Activated CD4-positive, alpha-beta T cell treated with anti-CD3 and anti-CD28 coated beads for 36 hours (primary cell): ENCODE data around the gene CALN1. TPM values are rescaled to one million over a fixed set of nuclear protein-coding genes. Genes with fewer than 3 reads are reported as not detected.

Experiments
- ATAC-seq: fragments of 200-7000 bp; cut with Tn5 transposase; one replicate; pipeline ENCODE4 v1.10.0; 2021; ENCODE audit warnings: mild to moderate bottlenecking, moderate library complexity
- CTCF ChIA-PET: fragments of 350-600 bp; sonication (Branson Sonifier 250); formaldehyde crosslinking; loops from one replicate; lab custom pipeline; 2021; ENCODE audit warnings: antibody characterized with exemption; lab: Charles Lee
- POLR2A ChIA-PET: fragments of 350-600 bp; sonication (Branson Sonifier 250); formaldehyde crosslinking; loops from one replicate; lab custom pipeline; 2021; ENCODE audit warnings: antibody characterized with exemption, inconsistent platforms; lab: Charles Lee
- DNase-seq: peaks from one replicate; pipeline ENCODE4 v3.0.0-alpha.2; 2020
- H3K27ac Mint-ChIP-seq: one replicate; pipeline ENCODE4 v1.8.0; 2021; ENCODE audit warnings: mixed read lengths
- H3K27me3 Mint-ChIP-seq: one replicate; pipeline ENCODE4 v1.8.0; 2021; ENCODE audit warnings: mixed read lengths
- H3K36me3 Mint-ChIP-seq: one replicate; pipeline ENCODE4 v1.8.0; 2021; ENCODE audit warnings: low read depth, mixed read lengths
- H3K4me1 Mint-ChIP-seq: one replicate; pipeline ENCODE4 v1.8.0; 2021; ENCODE audit warnings: mixed read lengths
- H3K4me3 Mint-ChIP-seq: one replicate; pipeline ENCODE4 v1.8.0; 2021; ENCODE audit warnings: mild to moderate bottlenecking, moderate library complexity, mixed read lengths
- H3K9me3 Mint-ChIP-seq: one replicate; pipeline ENCODE4 v1.8.0; 2021; ENCODE audit warnings: low read depth, mixed read lengths
- intact Hi-C, 2 experiments: fragments of 100-400 bp; cut with DNase I in 1 of 2; cut with micrococcal nuclease in 1 of 2; formaldehyde crosslinking; loops; one replicate each; pipeline versions ENCODE4 v1.14.2 to v1.15.1; 2022 to 2024; cut with DNase I, micrococcal nuclease
- total RNA-seq, 2 experiments: library from RNA; stranded (reverse); gene quantifications; one replicate each; pipeline ENCODE4 v1.2.3, GENCODE V29; 2021

CALN1 gene
- total RNA-seq, 2 experiments from 2014 or later: 0.11 to 0.12 TPM

- ATAC-seq: no peak
- ChIA-PET POLR2A (no interaction called here), CTCF (interaction anchor here (0.7 kb wide), 1 partner anchor 378 kb away, joined by 3 read pairs; no protein-coding TSS in a partner anchor)
Measured at GRCh38 chr7:72161534-72161933, 250.6 kb downstream of the CALN1 start.

DNA sequence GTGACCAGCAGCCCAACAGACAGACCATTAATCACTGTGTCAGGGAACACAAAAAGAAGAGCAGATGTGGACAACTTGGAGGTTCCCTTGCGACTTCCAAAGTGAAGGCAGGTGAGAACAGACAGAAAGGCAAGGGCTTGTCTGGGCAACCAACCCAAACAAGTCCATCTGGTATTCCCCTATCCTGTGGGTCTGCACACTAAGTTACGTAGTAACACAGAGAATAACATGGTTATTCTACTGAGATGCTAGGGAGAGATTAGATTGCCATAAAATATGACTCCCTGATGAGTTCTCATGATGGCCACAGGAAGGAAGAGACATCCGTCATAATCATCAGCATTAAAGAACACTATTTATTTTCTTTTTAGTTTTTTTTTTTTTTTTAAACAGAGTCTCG, 252.2 kb downstream of the CALN1 start:
- no peaks in the 10 kb centered on the region for H3K27me3 Mint-ChIP-seq
- ChIA-PET POLR2A (no interaction called here), CTCF (no interaction called here)
- no peak overlapping the region for H3K4me3 Mint-ChIP-seq
- no peaks in the 10 kb centered on the region for H3K36me3 Mint-ChIP-seq
- no peak for DNase-seq
- intact Hi-C loops: no loop called here
- no peaks in the 10 kb centered on the region for H3K4me1 Mint-ChIP-seq
- no peak for ATAC-seq
- no peak overlapping the region for H3K27ac Mint-ChIP-seq
- peaks cover 5% of the 10 kb centered on the region for H3K9me3 Mint-ChIP-seq

More at GRCh38 chr7:72161534-72161933, 250.6 kb downstream of the CALN1 start:
- peaks cover 8% of the 10 kb centered on the region for H3K9me3 Mint-ChIP-seq
- H3K4me3 Mint-ChIP-seq: no peak overlapping the region
- H3K36me3 Mint-ChIP-seq: no peaks in the 10 kb centered on the region
- no peaks in the 10 kb centered on the region for H3K4me1 Mint-ChIP-seq
- intact Hi-C loops: no loop called here
- H3K27ac Mint-ChIP-seq: no peak overlapping the region
- no peaks in the 10 kb centered on the region for H3K27me3 Mint-ChIP-seq
- DNase-seq: no peak

GRCh38 chr7:72156671-72157070, 255.5 kb downstream of the CALN1 start:
- DNase-seq (no peak), ATAC-seq (no peak)
- intact Hi-C loops: no loop called here
- no peaks in the 10 kb centered on the region for H3K9me3 Mint-ChIP-seq
- no peaks in the 10 kb centered on the region for H3K4me1 Mint-ChIP-seq
- ChIA-PET CTCF (no interaction called here), POLR2A (no interaction called here)
- no peak overlapping the region for H3K27ac Mint-ChIP-seq
- no peaks in the 10 kb centered on the region for H3K27me3 Mint-ChIP-seq
- no peaks in the 10 kb centered on the region for H3K36me3 Mint-ChIP-seq
- no peak overlapping the region for H3K4me3 Mint-ChIP-seq

- no peaks in the 10 kb centered on the region for H3K27me3 Mint-ChIP-seq
- no peak overlapping the region for H3K27ac Mint-ChIP-seq
- H3K36me3 Mint-ChIP-seq: no peaks in the 10 kb centered on the region
- ChIA-PET CTCF (no interaction called here), POLR2A (no interaction called here)
- intact Hi-C loops: no loop called here
- ATAC-seq (no peak), DNase-seq (no peak)
- H3K4me3 Mint-ChIP-seq: no peak overlapping the region
- no peaks in the 10 kb centered on the region for H3K4me1 Mint-ChIP-seq
- no peaks in the 10 kb centered on the region for H3K9me3 Mint-ChIP-seq
Measured at GRCh38 chr7:72153132-72153512, 259.0 kb downstream of the CALN1 start.

- Mint-ChIP-seq H3K36me3 (no peaks in the 10 kb centered on the region), H3K27me3 (no peaks in the 10 kb centered on the region), H3K4me1 (no peaks in the 10 kb centered on the region), H3K27ac (no peak overlapping the region), H3K9me3 (no peaks in the 10 kb centered on the region), H3K4me3 (no peak overlapping the region)
- ATAC-seq (no peak), DNase-seq (no peak)
- ChIA-PET CTCF (no interaction called here), POLR2A (no interaction called here)
- intact Hi-C loops: no loop called here
Measured at GRCh38 chr7:72152161-72153131, 259.7 kb downstream of the CALN1 start.

DNA sequence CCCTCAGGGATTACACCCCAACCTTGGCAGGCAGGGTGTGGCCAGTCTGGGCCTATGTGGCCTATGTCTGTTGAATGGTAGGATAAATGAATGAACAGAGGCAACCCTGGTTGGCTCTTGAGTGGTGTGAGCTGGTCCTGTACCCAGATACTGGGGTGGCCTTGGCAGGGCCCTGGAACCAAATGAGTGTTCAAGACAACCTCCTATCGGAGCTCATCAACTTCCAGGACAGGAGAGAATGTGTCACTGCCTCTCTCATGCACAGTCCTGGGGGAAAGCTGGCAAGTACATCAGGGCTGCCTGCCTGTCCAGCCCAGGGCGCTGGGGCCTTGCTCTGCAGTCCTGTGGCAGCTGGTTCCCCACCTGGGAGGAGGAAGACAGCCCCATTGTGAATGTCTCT, 271.6 kb downstream of the CALN1 start:
- ATAC-seq (no peak), DNase-seq (no peak)
- H3K36me3 Mint-ChIP-seq: no peaks in the 10 kb centered on the region
- CTCF ChIA-PET: no interaction called here
- H3K27me3 Mint-ChIP-seq: no peaks in the 10 kb centered on the region
- intact Hi-C loops: no loop called here
- peaks cover 2% of the 10 kb centered on the region for H3K4me1 Mint-ChIP-seq
- peaks cover 11% of the 10 kb centered on the region for H3K9me3 Mint-ChIP-seq
- H3K4me3 Mint-ChIP-seq: no peak overlapping the region
- POLR2A ChIA-PET: no interaction called here
- H3K27ac Mint-ChIP-seq: no peak overlapping the region

DNA sequence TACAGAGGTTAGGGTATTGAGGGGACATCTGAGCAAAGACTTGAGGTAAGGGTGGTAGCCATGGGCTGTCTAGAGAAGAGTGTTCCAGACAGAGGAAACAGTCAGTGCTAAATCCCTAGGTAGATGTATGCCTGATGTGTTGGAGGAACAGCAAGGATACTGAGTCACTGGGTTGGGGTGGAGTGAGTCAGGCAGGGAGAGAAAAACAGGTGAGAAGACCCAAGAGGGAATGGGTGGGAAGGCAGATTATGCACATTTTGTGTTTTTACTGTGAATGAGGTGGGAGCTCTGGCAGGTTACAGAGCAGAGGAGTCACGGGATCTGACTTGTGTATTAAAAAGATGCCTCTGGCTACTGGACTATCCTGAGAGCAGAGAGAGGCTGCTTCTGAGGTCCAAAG, 285.0 kb downstream of the CALN1 start:
- H3K36me3 Mint-ChIP-seq: no peaks in the 10 kb centered on the region

GRCh38 chr7:72123913-72124312, 288.2 kb downstream of the CALN1 start:
- ChIA-PET POLR2A (no interaction called here), CTCF (no interaction called here)
- intact Hi-C loops: loop anchor here in 1 of 2 experiments (10.0 kb wide), 1 partner anchor 59 kb away; no protein-coding TSS in a partner anchor

More for the DNA sequence above, 285.0 kb downstream of the CALN1 start:
- intact Hi-C loops: loop anchor here in 1 of 2 experiments (10.0 kb wide), 1 partner anchor 62 kb away; no protein-coding TSS in a partner anchor
- ChIA-PET CTCF (no interaction called here), POLR2A (no interaction called here)
- H3K4me1 Mint-ChIP-seq: no peaks in the 10 kb centered on the region
- H3K27ac Mint-ChIP-seq: no peak overlapping the region
- H3K9me3 Mint-ChIP-seq: peaks cover 9% of the 10 kb centered on the region
- no peak for DNase-seq
- H3K27me3 Mint-ChIP-seq: no peaks in the 10 kb centered on the region
- no peak overlapping the region for H3K4me3 Mint-ChIP-seq
- ATAC-seq: no peak

GRCh38 chr7:72118366-72118765, 293.8 kb downstream of the CALN1 start:
- intact Hi-C loops: no loop called here
- H3K4me1 Mint-ChIP-seq: no peaks in the 10 kb centered on the region
- CTCF ChIA-PET: no interaction called here

More at GRCh38 chr7:72123913-72124312, 288.2 kb downstream of the CALN1 start:
- DNase-seq (no peak), ATAC-seq (no peak)
- H3K9me3 Mint-ChIP-seq: peaks cover 6% of the 10 kb centered on the region
- no peak overlapping the region for H3K4me3 Mint-ChIP-seq
- H3K27me3 Mint-ChIP-seq: no peaks in the 10 kb centered on the region
- H3K36me3 Mint-ChIP-seq: no peaks in the 10 kb centered on the region
- no peak overlapping the region for H3K27ac Mint-ChIP-seq
- H3K4me1 Mint-ChIP-seq: no peaks in the 10 kb centered on the region

GRCh38 chr7:72114129-72114528, 298.0 kb downstream of the CALN1 start:
- H3K4me1 Mint-ChIP-seq: no peaks in the 10 kb centered on the region
- H3K4me3 Mint-ChIP-seq: no peak overlapping the region
- ATAC-seq (no peak), DNase-seq (no peak)
- intact Hi-C loops: no loop called here
- peaks cover 3% of the 10 kb centered on the region for H3K9me3 Mint-ChIP-seq
- no peak overlapping the region for H3K27ac Mint-ChIP-seq
- CTCF ChIA-PET: no interaction called here
- no peaks in the 10 kb centered on the region for H3K36me3 Mint-ChIP-seq
- H3K27me3 Mint-ChIP-seq: no peaks in the 10 kb centered on the region
- POLR2A ChIA-PET: no interaction called here

More at GRCh38 chr7:72118366-72118765, 293.8 kb downstream of the CALN1 start:
- no peaks in the 10 kb centered on the region for H3K36me3 Mint-ChIP-seq
- H3K27ac Mint-ChIP-seq: no peak overlapping the region
- no peaks in the 10 kb centered on the region for H3K27me3 Mint-ChIP-seq
- H3K9me3 Mint-ChIP-seq: peaks cover 5% of the 10 kb centered on the region
- ATAC-seq (no peak), DNase-seq (no peak)
- H3K4me3 Mint-ChIP-seq: no peak overlapping the region
- POLR2A ChIA-PET: no interaction called here

GRCh38 chr7:72112992-72113391, 299.1 kb downstream of the CALN1 start:
- H3K27ac Mint-ChIP-seq: no peak overlapping the region
- H3K4me1 Mint-ChIP-seq: no peaks in the 10 kb centered on the region
- POLR2A ChIA-PET: no interaction called here
- H3K27me3 Mint-ChIP-seq: no peaks in the 10 kb centered on the region
- CTCF ChIA-PET: interaction anchor here (0.5 kb wide), 1 partner anchor 142 kb away, joined by 3 read pairs; no protein-coding TSS in a partner anchor
- no peak for ATAC-seq
- no peaks in the 10 kb centered on the region for H3K36me3 Mint-ChIP-seq
- H3K9me3 Mint-ChIP-seq: peaks cover 5% of the 10 kb centered on the region
- intact Hi-C loops: no loop called here
- no peak for DNase-seq
- H3K4me3 Mint-ChIP-seq: no peak overlapping the region

DNA sequence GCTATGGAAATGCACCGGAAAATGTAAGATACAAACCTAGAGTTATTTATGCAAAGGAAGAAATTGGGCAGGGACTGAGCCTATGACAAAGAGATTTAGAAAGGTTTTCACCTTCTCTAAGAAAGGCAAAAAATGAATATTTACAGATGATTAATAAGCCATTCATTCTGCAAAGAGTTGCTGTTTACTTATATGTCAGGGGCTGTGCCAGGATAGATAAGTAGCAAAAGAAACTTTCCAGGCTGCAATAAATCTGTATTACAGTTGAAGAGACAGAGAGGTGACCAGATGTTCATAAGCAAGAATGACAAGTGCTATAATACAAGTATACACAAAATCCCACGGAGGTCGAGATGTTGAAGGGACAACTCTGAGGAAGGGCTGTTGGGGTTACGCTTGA, 299.6 kb downstream of the CALN1 start:
- Mint-ChIP-seq H3K36me3 (no peaks in the 10 kb centered on the region), H3K4me3 (no peak overlapping the region), H3K4me1 (no peaks in the 10 kb centered on the region), H3K27me3 (no peaks in the 10 kb centered on the region), H3K9me3 (peaks cover 10% of the 10 kb centered on the region), H3K27ac (no peak overlapping the region)
- intact Hi-C loops: no loop called here
- CTCF ChIA-PET: no interaction called here
- DNase-seq (no peak), ATAC-seq (no peak)
- POLR2A ChIA-PET: no interaction called here
